Neuronal stem cell (in vitro differentiated cells): Measurements from ENCODE around the gene GRIK4.

ENCODE experiments used
- DNase-seq: peaks from one replicate; pipeline ENCODE4 v3.0.0-alpha.2; 2013; ENCODE audit warnings: low spot score
- H2AFZ ChIP-seq: one replicate; pipeline ENCODE4 v1.6.1; 2013; ENCODE audit warnings: mild to moderate bottlenecking, low read length, inconsistent platforms
- H2AK5ac ChIP-seq: 2 replicates; pipeline ENCODE4 v1.6.1; 2013; ENCODE audit warnings: low read depth, mild to moderate bottlenecking, inconsistent platforms, low read length, moderate library complexity, mixed read lengths
- H2BK120ac ChIP-seq: 2 replicates; pipeline ENCODE4 v1.6.1; 2013; ENCODE audit warnings: low read depth, mild to moderate bottlenecking, inconsistent platforms, low read length, moderate library complexity, mixed read lengths
- H2BK12ac ChIP-seq: one replicate; pipeline ENCODE4 v1.6.1; 2013; ENCODE audit warnings: low read length, inconsistent platforms
- H2BK15ac ChIP-seq: 2 replicates; pipeline ENCODE4 v1.6.1; 2013; ENCODE audit warnings: mild to moderate bottlenecking, low read length, inconsistent platforms, mixed read lengths
- H2BK5ac ChIP-seq: one replicate; pipeline ENCODE4 v1.6.1; 2013; ENCODE audit warnings: inconsistent platforms, mild to moderate bottlenecking, low read length, moderate library complexity
- H3K14ac ChIP-seq: one replicate; pipeline ENCODE4 v1.6.1; 2013; ENCODE audit warnings: low read length, inconsistent platforms
- H3K18ac ChIP-seq: 2 replicates; pipeline ENCODE4 v1.6.1; 2013; ENCODE audit warnings: low read length, inconsistent platforms
- H3K23ac ChIP-seq: 2 replicates; pipeline ENCODE4 v1.6.1; 2013; ENCODE audit warnings: low read depth, mild to moderate bottlenecking, mixed read lengths, low read length, inconsistent platforms; ENCODE audit not compliant: poor library complexity
- H3K27ac ChIP-seq: replicated peaks from 3 replicates; pipeline ENCODE4 v1.5.1; 2013; ENCODE audit warnings: low read length, inconsistent platforms
- H3K27me3 ChIP-seq, 3 experiments: 2 replicates each; pipeline ENCODE4 v1.6.1; 2013; ENCODE audit warnings: low read length in 3 of 3, mild to moderate bottlenecking in 2 of 3, inconsistent platforms in 1 of 3, low read depth in 1 of 3, mixed read lengths in 1 of 3, moderate library complexity in 1 of 3; ENCODE audit not compliant: control insufficient read depth in 3 of 3, insufficient read depth in 3 of 3
- H3K36me3 ChIP-seq, 2 donors: replicated peaks in 1 of 2; 2 replicates each; pipeline ENCODE4 v1.6.1; 2013; ENCODE audit warnings: low read length in 2 of 2; ENCODE audit not compliant: control insufficient read depth in 2 of 2, insufficient read depth in 2 of 2
- H3K4ac ChIP-seq: 2 replicates; pipeline ENCODE4 v1.6.1; 2013; ENCODE audit warnings: inconsistent platforms, mild to moderate bottlenecking, low read length, moderate library complexity
- H3K4me1 ChIP-seq, 2 donors: 1 replicate in 1 of 2; 2 replicates in 1 of 2; pipeline ENCODE4 v1.6.1; 2013; ENCODE audit warnings: low read length in 2 of 2, low read depth in 1 of 2; ENCODE audit not compliant: control insufficient read depth in 2 of 2, insufficient read depth in 1 of 2
- H3K4me2 ChIP-seq: one replicate; pipeline ENCODE4 v1.6.1; 2013; ENCODE audit warnings: mild to moderate bottlenecking, low read length, inconsistent platforms; ENCODE audit not compliant: insufficient read depth, poor library complexity, severe bottlenecking
- H3K4me3 ChIP-seq, 2 donors: 2 replicates each; pipeline ENCODE4 v1.5.1; 2013; ENCODE audit warnings: low read length in 2 of 2, mild to moderate bottlenecking in 2 of 2, inconsistent platforms in 1 of 2, moderate library complexity in 1 of 2
- H3K79me1 ChIP-seq: one replicate; pipeline ENCODE4 v1.6.1; 2013; ENCODE audit warnings: low read depth, mild to moderate bottlenecking, inconsistent platforms, low read length, moderate library complexity
- H3K9ac ChIP-seq: one replicate; pipeline ENCODE4 v1.6.1; 2013; ENCODE audit warnings: mild to moderate bottlenecking, low read depth, low read length, inconsistent platforms; ENCODE audit not compliant: poor library complexity
- H3K9me3 ChIP-seq, 2 donors: replicated peaks in 1 of 2; 2 replicates each; pipeline versions ENCODE3 to v1.6.1; 2013; ENCODE audit warnings: low read length in 2 of 2, mild to moderate bottlenecking in 2 of 2, inconsistent platforms in 1 of 2, low read depth in 1 of 2, mixed read lengths in 1 of 2, moderate library complexity in 1 of 2; ENCODE audit not compliant: control insufficient read depth in 2 of 2, insufficient read depth in 1 of 2
- H4K8ac ChIP-seq: one replicate; pipeline ENCODE4 v1.6.1; 2013; ENCODE audit warnings: low read depth, mild to moderate bottlenecking, inconsistent platforms, low read length, moderate library complexity
- H4K91ac ChIP-seq: one replicate; pipeline ENCODE4 v1.6.1; 2013; ENCODE audit warnings: low read length, low read depth, mild to moderate bottlenecking, inconsistent platforms; ENCODE audit not compliant: poor library complexity
- WGBS, 2 donors: extraction: QIAGEN DNeasy Blood & Tissue Kit; methylation state at CpG; one replicate each; pipeline ENCODE4 v1.1.7; 2013; ENCODE audit warnings: missing lambda C conversion rate in 2 of 2, mixed read lengths in 1 of 2; ENCODE audit not compliant: insufficient read length in 2 of 2, insufficient replicate concordance in 1 of 2; ENCODE audit errors: extremely low coverage in 2 of 2; 5-methylcytosine and 5-hydroxymethylcytosine counted together

Gene GRIK4

DNA sequence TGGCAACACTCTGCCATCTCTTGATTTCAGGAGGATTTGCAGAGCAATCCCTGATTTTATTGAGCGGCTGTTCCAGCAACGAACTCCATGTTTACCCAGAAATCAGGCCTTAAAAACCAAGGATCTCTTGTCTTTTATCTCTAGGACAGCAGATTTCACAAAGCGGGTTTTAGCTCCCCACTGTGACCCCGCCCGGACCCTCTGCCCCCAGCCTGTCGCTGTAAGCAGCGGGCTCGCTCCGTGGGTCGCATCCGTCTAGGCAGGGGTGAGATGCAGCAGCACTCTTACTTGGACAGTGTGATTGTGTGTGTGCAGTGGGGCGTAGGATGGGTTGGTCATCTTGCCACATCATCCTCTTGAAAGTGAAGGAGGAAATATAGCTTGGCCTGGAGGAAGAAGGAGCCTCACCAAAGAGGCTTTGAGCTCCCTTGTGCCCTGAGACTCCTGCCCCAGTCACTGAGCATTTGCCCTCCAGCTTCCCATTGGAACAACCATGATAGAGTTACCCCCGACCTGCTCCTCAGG, 323.2 kb downstream of the GRIK4 start:
- no peak overlapping the region for H3K23ac ChIP-seq
- peaks cover 29 to 47% of the 10 kb centered on the region in 2 donors for H3K4me1 ChIP-seq
- no peaks in the 10 kb centered on the region for H3K36me3 ChIP-seq
- no peak overlapping the region for H4K91ac ChIP-seq
- peak overlapping the region; percentile 7 for H3K9ac ChIP-seq
- peak overlapping the region; percentile 96 for H2BK12ac ChIP-seq
- no peak overlapping the region for H2BK120ac ChIP-seq
- H2AFZ ChIP-seq = peak overlapping the region; percentile 80
- no peak overlapping the region for H3K14ac ChIP-seq
- no peak overlapping the region for H3K27ac ChIP-seq
- H3K18ac ChIP-seq = peak overlapping the region; percentile 42
- no CpG with 5 or more reads among the region's 13 CpGs for WGBS, 2 donors
- H3K4me3 ChIP-seq = peak overlapping the region in 1 of 2 donors; percentile 22
- H3K9me3 ChIP-seq = no peaks in the 10 kb centered on the region
- peak overlapping the region; percentile 68 for H2BK15ac ChIP-seq
- H3K27me3 ChIP-seq = no peaks in the 10 kb centered on the region
- H2BK5ac ChIP-seq = peak overlapping the region; percentile 17
- H3K79me1 ChIP-seq = no peaks in the 10 kb centered on the region
- no peak overlapping the region for H4K8ac ChIP-seq
- H3K4ac ChIP-seq = no peak overlapping the region
- H2AK5ac ChIP-seq = peak overlapping the region; percentile 64
- H3K4me2 ChIP-seq = no peak overlapping the region
- DNase-seq = no peak

DNA sequence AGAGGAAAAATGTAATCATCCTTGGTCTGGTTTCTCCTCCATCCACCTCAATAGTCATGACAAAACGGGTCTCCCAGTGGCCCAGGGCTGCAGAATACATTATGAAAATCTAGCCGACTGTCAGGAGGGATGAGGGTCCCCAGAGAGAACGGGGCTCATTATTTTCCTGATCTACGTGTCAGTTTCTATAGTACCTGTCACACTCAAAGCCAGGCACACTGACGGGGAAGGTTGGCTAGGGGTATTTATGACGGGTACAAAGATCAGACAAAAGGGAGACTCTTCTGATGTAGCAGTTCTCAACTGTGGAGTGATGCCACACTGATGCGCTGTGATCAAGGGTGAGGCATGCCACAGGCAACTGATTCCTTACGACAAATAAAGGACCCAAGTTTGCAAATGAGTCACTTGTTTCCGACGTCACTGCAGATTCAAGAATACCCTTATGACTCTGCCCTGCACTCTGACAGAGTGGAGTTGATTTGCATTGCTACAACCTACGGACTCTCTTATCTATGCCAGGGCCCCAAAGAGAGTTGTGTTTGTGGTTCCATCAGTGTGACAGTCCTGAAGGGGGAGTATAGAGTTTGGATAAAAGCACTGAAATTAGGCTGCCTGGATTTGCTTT, 324.2 kb downstream of the GRIK4 start:
- Histone ChIP-seq H4K8ac (no peak overlapping the region), H3K4me1 (peaks cover 28 to 47% of the 10 kb centered on the region in 2 donors), H3K27me3 (no peaks in the 10 kb centered on the region), H3K4me3 (no peak overlapping the region), H3K9me3 (no peaks in the 10 kb centered on the region), H3K4me2 (no peak overlapping the region), H2AFZ (no peak overlapping the region), H3K36me3 (no peaks in the 10 kb centered on the region), H3K18ac (no peak overlapping the region), H3K9ac (no peak overlapping the region), H3K14ac (no peak overlapping the region), H2BK12ac (no peak overlapping the region), H3K23ac (no peak overlapping the region), H2BK5ac (no peak overlapping the region), H3K27ac (no peak overlapping the region), H2BK120ac (no peak overlapping the region), H3K4ac (no peak overlapping the region), H3K79me1 (no peaks in the 10 kb centered on the region), H2BK15ac (no peak overlapping the region), H4K91ac (no peak overlapping the region), H2AK5ac (no peak overlapping the region)
- no peak for DNase-seq
- WGBS, 2 donors = no CpG with 5 or more reads among the region's 11 CpGs

DNA sequence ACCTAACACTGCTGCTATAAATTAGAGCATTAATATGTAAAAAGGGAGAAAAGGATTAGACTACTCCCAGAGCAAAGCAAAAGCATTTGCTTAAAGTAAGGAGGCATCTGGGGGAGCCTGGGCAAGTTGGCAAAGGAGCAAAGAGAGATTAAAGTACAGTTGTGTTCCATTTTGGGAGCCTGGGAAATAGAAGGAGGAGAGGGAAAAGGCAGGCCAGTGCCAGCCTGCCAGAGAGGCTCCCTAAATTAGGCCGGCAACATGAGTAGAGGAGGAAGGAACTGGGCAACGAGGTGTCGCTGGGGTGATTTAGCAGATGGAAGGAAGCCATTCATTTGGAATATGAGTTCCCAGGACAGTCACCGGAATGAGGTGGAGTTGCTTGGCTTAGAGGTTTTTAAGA, 326.1 kb downstream of the GRIK4 start:
- H3K27ac ChIP-seq = no peak overlapping the region
- H3K23ac ChIP-seq = no peak overlapping the region
- no peaks in the 10 kb centered on the region for H3K79me1 ChIP-seq
- no peak overlapping the region for H2AFZ ChIP-seq
- no peak overlapping the region for H3K18ac ChIP-seq
- no peak overlapping the region for H2BK5ac ChIP-seq
- H2AK5ac ChIP-seq = no peak overlapping the region
- H2BK12ac ChIP-seq = no peak overlapping the region
- H4K91ac ChIP-seq = no peak overlapping the region
- no peaks in the 10 kb centered on the region for H3K27me3 ChIP-seq
- no peak for DNase-seq
- no peak overlapping the region for H3K4ac ChIP-seq
- no peak overlapping the region for H4K8ac ChIP-seq
- H3K9ac ChIP-seq = no peak overlapping the region
- H3K4me2 ChIP-seq = no peak overlapping the region
- H3K36me3 ChIP-seq = no peaks in the 10 kb centered on the region
- H2BK15ac ChIP-seq = no peak overlapping the region
- H3K4me1 ChIP-seq = peaks cover 19 to 39% of the 10 kb centered on the region in 2 donors
- no peak overlapping the region for H3K14ac ChIP-seq
- no peak overlapping the region for H2BK120ac ChIP-seq
- no peaks in the 10 kb centered on the region for H3K9me3 ChIP-seq
- no peak overlapping the region for H3K4me3 ChIP-seq
- WGBS, 2 donors = no CpG with 5 or more reads among the region's 4 CpGs

DNA sequence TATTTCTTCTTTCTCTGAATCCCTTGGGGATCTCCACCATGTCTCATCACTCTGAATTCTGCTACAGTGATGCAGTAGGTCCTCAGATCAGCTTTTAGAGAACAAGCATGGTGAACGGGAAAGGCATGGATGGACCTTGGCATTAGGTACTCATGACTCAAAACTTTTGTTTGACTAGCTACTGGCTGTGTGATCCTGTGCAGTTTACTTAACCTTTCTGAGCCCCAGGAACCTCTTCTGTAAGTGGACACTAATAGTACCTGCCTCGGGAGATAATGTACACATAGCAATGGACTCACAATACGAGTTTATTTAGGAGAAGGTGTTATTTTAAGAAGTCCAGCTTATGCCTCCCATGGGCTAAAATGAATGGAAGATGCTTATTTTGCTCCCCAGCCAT, 327.7 kb downstream of the GRIK4 start:
- Histone ChIP-seq H2BK120ac (no peak overlapping the region), H3K36me3 (no peaks in the 10 kb centered on the region), H2AK5ac (no peak overlapping the region), H2BK15ac (no peak overlapping the region), H3K4me1 (peaks cover 14 to 28% of the 10 kb centered on the region in 2 donors), H2BK5ac (no peak overlapping the region), H3K18ac (no peak overlapping the region), H3K27me3 (no peaks in the 10 kb centered on the region), H3K27ac (no peak overlapping the region), H3K9ac (no peak overlapping the region), H3K4me2 (no peak overlapping the region), H2AFZ (no peak overlapping the region), H4K91ac (no peak overlapping the region), H3K9me3 (no peaks in the 10 kb centered on the region), H3K4ac (no peak overlapping the region), H2BK12ac (no peak overlapping the region), H3K23ac (no peak overlapping the region), H3K14ac (no peak overlapping the region), H3K79me1 (no peaks in the 10 kb centered on the region), H3K4me3 (no peak overlapping the region), H4K8ac (no peak overlapping the region)
- no peak for DNase-seq
- WGBS, 2 donors = no CpG with 5 or more reads among the region's 3 CpGs
